Medulla oblongata (tissue), 1 donor: ENCODE measurements around the gene PTGDR2.

ENCODE experiments used
- DNase-seq: peaks from one replicate; pipeline ENCODE4 v3.0.0-alpha.2; 2015; ENCODE audit errors: extremely low spot score

The PTGDR2 gene

GRCh38 chr11:60809691-60810090 lies 46.1 kb downstream of the PTGDR2 start:
- no peak for DNase-seq

GRCh38 chr11:60809249-60809648 lies 46.5 kb downstream of the PTGDR2 start:
- no peak for DNase-seq

- DNase-seq = no peak
Observed at GRCh38 chr11:60803273-60803936, 52.3 kb downstream of the PTGDR2 start.

DNA sequence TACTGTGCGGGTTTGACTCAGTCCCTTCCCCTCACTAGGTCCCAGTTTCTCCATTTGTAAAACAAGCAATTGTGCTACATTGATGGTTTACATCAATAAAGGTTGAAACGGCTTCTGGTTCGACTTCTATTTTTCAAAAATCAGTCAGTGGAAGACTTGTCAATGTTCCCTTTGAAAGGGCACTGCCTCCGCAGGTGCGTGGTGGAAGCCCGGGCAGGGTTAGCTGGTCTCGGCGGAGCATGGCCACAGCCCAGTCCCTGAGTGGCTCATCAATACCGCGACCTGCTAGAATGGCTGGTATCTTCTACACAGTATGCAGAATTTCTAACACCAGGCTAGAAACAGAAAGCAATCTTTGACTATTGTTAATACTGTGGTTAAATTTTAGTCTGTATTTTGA lies 54.6 kb downstream of the PTGDR2 start:
- DNase-seq = no peak
